ENCODE measurements around the gene IL18R1. TPM values are rescaled to one million over a fixed set of nuclear protein-coding genes. Genes with fewer than 3 reads are reported as not detected.

Gene IL18R1
- total and polyA plus RNA-seq, 4 donors = 4.8 to 12.7 (median 5.9) TPM

GRCh38 chr2:102313471-102313870 is 42.1 kb upstream of the IL18R1 start (continued):
- no peak for TF ChIP-seq REST (IDR thresholded peaks at IDR 0.05)

GRCh38 chr2:102313950-102314349 is 41.6 kb upstream of the IL18R1 start:
- WGBS = 87% methylated on average over 3 of the region's 3 CpGs
- Histone ChIP-seq H3K36me3 (ENCODE audit: control insufficient read depth in 4 of 4, insufficient read depth in 3 of 4, low read depth in 1 of 4, low read length in 3 of 4) (no peaks in the 10 kb centered on the region), H3K27me3 (ENCODE audit: control insufficient read depth in 4 of 4, insufficient read depth in 4 of 4, low read length in 3 of 4) (no peaks in the 10 kb centered on the region), H3K4me3 (ENCODE audit: low read depth in 1 of 3, low read length in 3 of 3) (no peak overlapping the region), H3K4me1 (ENCODE audit: control insufficient read depth in 4 of 4, insufficient read depth in 4 of 4, low read length in 3 of 4) (no peaks in the 10 kb centered on the region), H3K9me3 (ENCODE audit: control insufficient read depth in 4 of 4, low read length in 3 of 4) (no peaks in the 10 kb centered on the region), H3K27ac (ENCODE audit: low read depth in 1 of 2, low read length in 2 of 2) (no peak overlapping the region), H3K9ac (ENCODE audit: low read depth in 1 of 2, low read length in 2 of 2) (no peak overlapping the region)
- TF ChIP-seq RAD21 (IDR thresholded peaks at IDR 0.05) (no peak), ZBTB33 (IDR thresholded peaks at IDR 0.05) (no peak), GABPA (IDR thresholded peaks at IDR 0.05 in 1 of 2, conservative IDR thresholded peaks at IDR 0.05 in 1 of 2) (no peak)
- no peak for DNase-seq (ENCODE audit: low spot score)

- Histone ChIP-seq H3K9me3 (ENCODE audit: control insufficient read depth in 4 of 4, low read length in 3 of 4) (no peaks in the 10 kb centered on the region), H3K27me3 (ENCODE audit: control insufficient read depth in 4 of 4, insufficient read depth in 4 of 4, low read length in 3 of 4) (no peaks in the 10 kb centered on the region), H3K27ac (ENCODE audit: low read depth in 1 of 2, low read length in 2 of 2) (no peak overlapping the region), H3K4me1 (ENCODE audit: control insufficient read depth in 4 of 4, insufficient read depth in 4 of 4, low read length in 3 of 4) (no peaks in the 10 kb centered on the region), H3K36me3 (ENCODE audit: control insufficient read depth in 4 of 4, insufficient read depth in 3 of 4, low read depth in 1 of 4, low read length in 3 of 4) (no peaks in the 10 kb centered on the region), H3K9ac (ENCODE audit: low read depth in 1 of 2, low read length in 2 of 2) (no peak overlapping the region), H3K4me3 (ENCODE audit: low read depth in 1 of 3, low read length in 3 of 3) (no peak overlapping the region)
- no peak for DNase-seq (ENCODE audit: low spot score)
- 83% methylated on average over 2 of the region's 2 CpGs for WGBS
- TF ChIP-seq RAD21 (IDR thresholded peaks at IDR 0.05) (no peak), FOXA2 (IDR thresholded peaks at IDR 0.05) (no peak), ATF3 (IDR thresholded peaks at IDR 0.05) (no peak), EGR1 (IDR thresholded peaks at IDR 0.05; ENCODE audit: low read depth in 2 of 2) (no peak), GABPA (IDR thresholded peaks at IDR 0.05 in 1 of 2, conservative IDR thresholded peaks at IDR 0.05 in 1 of 2) (no peak), HNF4G (IDR thresholded peaks at IDR 0.05) (no peak), ZBTB33 (IDR thresholded peaks at IDR 0.05) (no peak), HNF4A (conservative IDR thresholded peaks at IDR 0.05) (no peak), SP1 (IDR thresholded peaks at IDR 0.05) (no peak)
Observed at GRCh38 chr2:102315921-102316320, 39.7 kb upstream of the IL18R1 start.
